Cardiac fibroblast (primary cell): Measurements from ENCODE around the gene TRIM60.

ENCODE experiments used
- DNase-seq, 2 donors: peaks; one replicate each; pipeline versions ENCODE4 v3.0.0 to v3.0.0-alpha.2; 2010; ENCODE audit warnings: low read depth in 2 of 2
- H3K4me3 ChIP-seq, 2 donors: replicated peaks in 1 of 2; 1 replicate in 1 of 2; 2 replicates in 1 of 2; pipeline ENCODE4 v1.5.1; 2011; ENCODE audit warnings: low read depth in 2 of 2, low read length in 2 of 2, mild to moderate bottlenecking in 2 of 2, moderate library complexity in 1 of 2
- CTCF ChIP-seq: IDR thresholded peaks from one replicate; pipeline ENCODE4 v1.5.1; 2011; ENCODE audit warnings: low read depth, mild to moderate bottlenecking, low read length, inconsistent platforms

TRIM60 gene

GRCh38 chr4:165006456-165006855, 25.3 kb upstream of the TRIM60 start:
- no peak overlapping the region for H3K4me3 ChIP-seq
- DNase-seq: no peak
- no peak for TF ChIP-seq CTCF

- DNase-seq: no peak
- no peak for TF ChIP-seq CTCF
These were observed 24.9 kb upstream of the TRIM60 start for GRCh38 chr4:165006886-165007285.

GRCh38 chr4:165009493-165010227, 22.1 kb upstream of the TRIM60 start:
- no peak overlapping the region for H3K4me3 ChIP-seq
- no peak for DNase-seq
- TF ChIP-seq CTCF: no peak

More at GRCh38 chr4:165006886-165007285, 24.9 kb upstream of the TRIM60 start:
- H3K4me3 ChIP-seq: no peak overlapping the region

GRCh38 chr4:165010487-165010886, 21.3 kb upstream of the TRIM60 start:
- no peak for TF ChIP-seq CTCF
- DNase-seq: no peak
- H3K4me3 ChIP-seq: no peak overlapping the region

GRCh38 chr4:165010991-165011390, 20.8 kb upstream of the TRIM60 start:
- H3K4me3 ChIP-seq: no peak overlapping the region
- no peak for DNase-seq
- TF ChIP-seq CTCF: no peak

GRCh38 chr4:165011403-165011802, 20.4 kb upstream of the TRIM60 start:
- DNase-seq: no peak
- no peak overlapping the region for H3K4me3 ChIP-seq
- no peak for TF ChIP-seq CTCF

GRCh38 chr4:165013691-165014090, 18.1 kb upstream of the TRIM60 start:
- no peak for TF ChIP-seq CTCF
- no peak overlapping the region for H3K4me3 ChIP-seq
- no peak for DNase-seq
